MV-4-11 (cell line): ENCODE measurements around the gene NFX1.
A peak's percentile ranks its signal among the peaks of the same experiment; 100 is the strongest.

ENCODE experiments used
- DNase-seq: peaks from one replicate; lab custom pipeline; 2025; lab: John Stamatoyannopoulos, UW

NFX1 gene

GRCh38 chr9:33290247-33291030, at the start of gene NFX1:
Gene NFX1, plus strand, starts transcription at chr9:33290516. Its CDS starts 57 bp downstream, at chr9:33290573.
- peak; percentile 100 for DNase-seq

GRCh38 chr9:33241298-33241697, 49.0 kb upstream of the NFX1 start:
- DNase-seq = no peak

- DNase-seq = no peak
These were observed 47.6 kb upstream of the NFX1 start for GRCh38 chr9:33242609-33243134.

GRCh38 chr9:33244137-33244784, 46.1 kb upstream of the NFX1 start:
- DNase-seq = peak; percentile 24

- no peak for DNase-seq
These were observed 45.0 kb upstream of the NFX1 start for GRCh38 chr9:33245341-33245740.

DNA sequence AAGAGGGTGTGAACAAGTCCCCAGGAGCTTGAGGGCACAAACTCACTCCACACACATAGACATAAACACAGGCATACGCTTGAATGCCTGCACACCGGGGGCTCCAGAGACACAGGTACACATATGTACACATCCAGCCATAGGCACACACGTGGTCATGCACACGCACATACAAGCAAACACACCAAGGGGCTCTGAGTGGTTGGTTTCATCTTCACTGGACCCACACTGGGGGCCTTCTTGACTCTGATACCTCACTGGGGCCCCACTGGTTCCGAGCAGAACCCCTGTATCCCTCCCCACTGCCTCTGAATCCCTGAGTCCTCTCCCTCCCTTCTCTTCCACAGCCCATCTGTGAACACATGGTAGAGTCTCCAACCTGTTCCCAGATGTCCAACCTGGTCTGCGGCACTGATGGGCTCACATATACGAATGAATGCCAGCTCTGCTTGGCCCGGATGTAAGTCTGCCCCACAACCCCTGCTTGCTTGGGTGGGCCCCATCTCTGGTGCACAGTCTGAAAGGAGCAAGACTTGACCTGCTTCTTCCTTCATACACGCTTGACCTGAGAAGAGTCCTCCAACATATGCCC, 44.0 kb upstream of the NFX1 start:
- no peak for DNase-seq

DNA sequence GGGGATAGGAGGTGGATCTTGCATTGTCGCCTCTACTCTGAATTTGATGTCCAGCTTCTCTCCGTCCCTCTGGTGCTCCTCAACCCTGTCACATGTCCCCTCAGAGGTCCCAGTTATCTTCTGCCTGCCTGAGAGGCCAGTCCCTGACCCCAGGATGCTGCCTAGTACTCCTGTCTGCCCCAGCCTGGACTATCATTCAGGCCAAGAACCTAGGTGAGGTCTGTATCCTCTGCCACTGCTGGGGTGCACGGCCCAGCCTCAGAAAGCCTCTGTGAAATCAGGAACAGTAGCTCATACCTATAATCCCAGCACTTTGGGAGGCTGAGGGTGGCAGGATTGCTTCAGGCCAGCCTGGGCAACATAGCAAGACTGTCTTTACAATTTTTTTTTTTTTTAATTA, 41.7 kb upstream of the NFX1 start:
- no peak for DNase-seq

GRCh38 chr9:33249087-33249658, 41.1 kb upstream of the NFX1 start:
- no peak for DNase-seq

GRCh38 chr9:33249983-33250382, 40.3 kb upstream of the NFX1 start:
- no peak for DNase-seq

GRCh38 chr9:33250458-33250995, 39.8 kb upstream of the NFX1 start:
- no peak for DNase-seq

DNA sequence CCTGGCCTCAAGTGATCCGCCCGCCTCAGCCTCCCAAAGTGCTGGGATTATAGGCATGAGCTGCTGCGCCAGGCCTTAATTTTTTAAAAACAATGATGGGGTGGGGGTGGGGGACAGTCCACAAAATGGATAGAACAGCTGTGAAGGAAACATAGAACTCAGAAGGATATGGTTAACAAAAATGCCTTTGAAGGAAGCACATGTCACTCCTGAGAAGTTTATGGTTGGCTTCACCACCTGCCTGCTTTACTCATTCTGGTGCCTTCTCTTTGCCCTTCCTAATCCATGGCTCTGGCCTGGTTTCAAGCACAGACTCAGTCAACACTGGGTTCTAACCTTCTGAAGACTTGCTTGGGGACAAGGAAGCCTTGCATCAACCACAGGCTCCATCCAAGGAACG, 36.1 kb upstream of the NFX1 start:
- DNase-seq = no peak

DNA sequence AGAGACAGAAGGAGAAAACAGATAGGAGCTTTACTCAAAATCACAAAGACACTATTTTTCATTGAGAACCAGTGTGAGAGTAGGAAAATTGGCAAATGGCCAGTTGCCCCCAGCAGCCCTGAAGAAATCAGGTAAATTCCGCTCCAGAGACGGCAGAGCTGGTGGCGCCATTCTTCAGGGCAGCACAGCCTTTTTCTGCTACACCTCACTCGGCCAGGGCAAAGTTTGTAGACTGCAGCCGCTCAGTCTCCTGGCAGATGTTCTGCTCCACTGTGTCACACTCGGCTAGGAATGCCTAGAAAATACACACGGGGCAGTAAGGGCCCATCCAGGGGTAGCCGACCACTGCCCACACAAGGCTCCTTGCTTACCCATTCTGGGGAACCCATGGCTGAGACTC, 35.3 kb upstream of the NFX1 start:
- DNase-seq = no peak

GRCh38 chr9:33255471-33255870, 34.8 kb upstream of the NFX1 start:
- DNase-seq = no peak

DNA sequence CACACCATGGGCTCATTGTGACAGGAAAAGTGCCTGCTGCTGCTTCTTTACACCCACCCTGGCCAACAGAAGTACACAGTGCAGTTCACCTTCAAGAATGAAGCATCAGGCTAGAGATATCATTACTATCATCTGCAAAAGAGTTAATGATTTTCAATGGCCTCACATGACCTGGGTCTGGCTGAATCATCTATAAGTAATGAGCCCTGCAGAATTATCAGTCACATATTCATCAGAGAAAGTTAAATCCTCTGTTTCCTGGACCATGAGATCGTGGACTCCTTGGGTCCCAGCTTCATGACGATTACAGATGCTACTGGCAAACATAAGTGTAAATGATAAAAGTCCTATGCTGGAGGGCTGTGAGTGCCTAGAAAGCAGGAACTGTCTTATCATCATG, 34.1 kb upstream of the NFX1 start:
- no peak for DNase-seq

DNA sequence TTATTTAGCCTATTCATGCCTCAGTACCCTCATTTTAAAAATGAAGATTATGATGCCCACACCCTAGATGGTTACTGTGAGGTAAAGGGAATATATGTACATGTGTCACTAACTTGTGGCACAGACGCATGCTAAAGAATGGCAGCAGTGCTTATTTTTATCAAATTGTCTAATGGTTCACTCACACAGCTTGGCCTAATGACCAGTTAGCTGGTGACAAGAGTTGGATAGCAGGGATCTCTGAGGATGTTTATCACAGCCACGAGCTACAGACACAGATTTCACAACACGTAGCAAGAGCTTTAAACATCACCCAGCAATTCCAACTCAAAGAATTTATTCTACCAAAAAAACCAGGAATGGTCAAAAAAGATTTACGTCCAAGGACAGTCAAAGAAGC, 33.0 kb upstream of the NFX1 start:
- no peak for DNase-seq

- DNase-seq = no peak
These were observed 29.9 kb upstream of the NFX1 start for GRCh38 chr9:33260372-33260771.

DNA sequence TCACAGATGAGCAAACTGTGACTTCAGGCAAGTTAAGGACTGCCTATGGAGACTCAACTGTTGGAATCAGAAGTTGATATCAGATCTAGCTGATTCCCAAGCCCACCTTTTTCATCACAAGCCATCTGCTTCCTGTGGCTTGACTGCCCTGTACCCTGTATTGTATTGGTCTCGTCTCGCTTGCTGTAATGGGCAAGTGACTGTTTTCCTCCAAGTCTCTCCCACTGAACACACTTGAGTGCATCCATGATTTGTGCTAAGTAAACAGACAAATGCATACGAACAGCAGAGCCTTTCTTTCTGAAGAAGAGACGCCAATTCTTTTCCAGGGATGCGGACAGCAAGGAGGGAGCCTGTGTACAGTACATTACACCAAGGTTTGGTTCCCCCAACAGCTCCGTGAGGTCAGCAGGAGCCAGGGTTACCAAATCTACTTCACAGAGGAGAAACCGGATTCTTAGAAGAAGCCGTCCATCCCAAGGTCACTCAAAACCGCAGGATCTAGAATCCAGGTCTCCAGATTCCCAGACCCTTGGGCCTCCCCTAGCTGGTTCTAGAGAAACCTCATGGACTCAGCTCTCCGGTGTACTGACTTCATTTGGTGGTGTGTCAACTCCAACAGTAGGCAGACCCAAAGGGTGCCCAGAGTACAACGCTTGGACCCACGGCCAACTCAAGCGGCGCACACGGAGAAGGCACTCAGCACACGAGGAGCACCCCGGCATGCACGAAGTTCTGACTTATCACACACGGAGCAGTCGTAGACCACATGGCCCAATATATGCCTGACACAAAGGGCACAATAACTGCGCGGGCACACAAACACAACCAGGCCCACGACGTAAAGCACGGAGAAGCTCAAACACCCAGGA, 26.9 kb upstream of the NFX1 start:
- DNase-seq = peak; percentile 39

- peak; percentile 53 for DNase-seq
These were observed 26.3 kb upstream of the NFX1 start for GRCh38 chr9:33264003-33264472.

DNA sequence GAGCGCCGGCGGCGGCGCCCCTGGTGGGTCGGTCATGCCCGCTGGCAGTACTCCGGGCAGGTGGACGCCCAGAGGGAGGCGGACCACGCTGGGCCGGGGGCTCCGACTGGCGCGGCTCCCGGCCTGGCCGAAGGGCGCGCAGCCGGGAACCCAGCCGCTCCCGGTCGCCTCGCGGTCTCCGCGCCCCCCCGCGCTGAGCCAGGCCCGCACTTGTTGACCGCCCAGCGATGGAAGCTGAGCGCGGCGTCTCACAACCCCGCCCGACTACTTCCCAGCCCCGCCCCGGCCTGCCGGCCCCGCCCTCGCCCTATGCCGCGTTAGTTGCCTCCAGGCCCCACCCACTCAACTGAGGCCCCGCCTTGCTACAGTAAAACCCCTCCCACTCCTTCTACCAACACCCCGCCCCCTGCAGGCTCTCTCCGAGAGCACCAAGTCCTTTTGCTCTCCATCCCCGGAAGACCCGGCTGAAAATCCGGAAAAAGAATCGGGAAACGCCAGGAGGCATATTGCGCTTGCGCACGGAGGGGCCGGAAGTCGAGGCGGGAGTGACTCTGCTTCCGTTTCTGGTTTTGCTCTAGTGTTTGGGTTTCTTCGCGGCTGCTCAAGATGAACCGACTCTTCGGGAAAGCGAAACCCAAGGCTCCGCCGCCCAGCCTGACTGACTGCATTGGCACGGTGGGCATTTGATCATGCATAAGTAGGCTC, 25.7 kb upstream of the NFX1 start, which contains the start of the genes BAG1 and CHMP5:
BAG1 (minus strand) TSS at position 236 of the 705 bp plus-strand sequence.
CHMP5 (plus strand) TSS at position 577 of the 705 bp plus-strand sequence; CDS start at position 607, 30 bp downstream.
- DNase-seq = peak; percentile 99

DNA sequence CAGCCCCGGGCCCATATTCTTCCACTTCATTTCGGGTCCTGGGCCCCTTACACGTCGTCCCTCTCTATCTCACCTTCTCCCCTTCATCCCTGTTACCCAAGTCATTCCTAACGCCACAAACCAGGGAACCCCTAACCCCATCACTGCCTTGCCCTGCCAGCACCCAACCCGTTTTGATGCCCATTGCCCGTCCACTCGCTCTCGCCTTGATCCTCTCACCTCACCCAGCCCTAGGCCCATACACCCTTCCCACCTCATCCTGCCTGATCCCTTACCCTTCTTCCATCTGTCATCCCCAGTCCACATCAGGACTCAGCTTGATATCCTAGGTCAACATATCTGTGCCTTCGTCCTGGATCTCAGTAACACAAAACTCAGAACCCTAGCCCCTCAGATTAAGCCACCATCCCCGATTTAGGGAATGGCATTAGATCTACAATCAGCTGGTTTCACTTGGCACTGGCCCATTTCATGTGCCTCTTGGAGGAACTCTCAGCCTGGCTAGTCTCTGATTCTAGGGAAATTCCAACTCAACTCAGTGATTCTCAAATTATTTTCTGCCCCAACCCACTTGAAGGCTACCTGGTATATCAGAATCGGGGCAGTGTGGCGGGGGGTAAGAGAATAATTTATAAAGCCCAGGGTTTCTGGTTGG, 25.0 kb upstream of the NFX1 start:
- DNase-seq = no peak
